H1 (cell line): ENCODE results near the gene MMP3. TPM values are rescaled to one million over a fixed set of nuclear protein-coding genes. Genes with fewer than 3 reads are reported as not detected.

ENCODE experiments used
- CTCF ChIA-PET: fragments of 300-600 bp; sonication (Branson Sonifier 250); formaldehyde crosslinking; loops from one replicate; lab custom pipeline; 2021; ENCODE audit not compliant: partially characterized antibody; lab: Charles Lee
- POLR2A ChIA-PET: fragments of 300-600 bp; sonication (Branson Sonifier 250); formaldehyde crosslinking; loops from one replicate; lab custom pipeline; 2021; ENCODE audit warnings: inconsistent platforms; ENCODE audit not compliant: partially characterized antibody; lab: Charles Lee
- DNase-seq, 2 experiments: peaks; one replicate each; pipeline versions ENCODE4 v3.0.0 to v3.0.0-alpha.2; 2010 to 2022; ENCODE audit warnings: low spot score in 2 of 2, low read depth in 1 of 2, mixed read lengths in 1 of 2
- FAIRE-seq: peaks from 2 replicates; lab custom pipeline; 2011; peaks lifted over from hg19 to GRCh38; lab: Jason Lieb, UNC
- H2AFZ ChIP-seq: 2 replicates; pipeline ENCODE4 v1.8.1; 2012; ENCODE audit warnings: low read length, inconsistent platforms
- H2AK5ac ChIP-seq: 2 replicates; pipeline ENCODE4 v1.6.1; 2013; ENCODE audit warnings: low read depth, low read length
- H2BK120ac ChIP-seq: replicated peaks from 2 replicates; pipeline ENCODE3; 2013; ENCODE audit warnings: low read depth, low read length, inconsistent platforms
- H2BK12ac ChIP-seq: 2 replicates; pipeline ENCODE4 v1.6.1; 2013; ENCODE audit warnings: low read depth, low read length
- H2BK15ac ChIP-seq: 2 replicates; pipeline ENCODE4 v1.6.1; 2013; ENCODE audit warnings: low read length
- H2BK20ac ChIP-seq: 2 replicates; pipeline ENCODE4 v1.6.1; 2013; ENCODE audit warnings: low read length
- H2BK5ac ChIP-seq: 2 replicates; pipeline ENCODE4 v1.6.1; 2013; ENCODE audit warnings: low read depth, low read length
- H3K14ac ChIP-seq: 2 replicates; pipeline ENCODE4 v1.6.1; 2013; ENCODE audit warnings: inconsistent platforms; ENCODE audit not compliant: insufficient read length
- H3K18ac ChIP-seq: 2 replicates; pipeline ENCODE4 v1.6.1; 2013; ENCODE audit warnings: low read length; ENCODE audit errors: extremely low read depth
- H3K23ac ChIP-seq: 2 replicates; pipeline ENCODE4 v1.6.1; 2013; ENCODE audit warnings: inconsistent platforms; ENCODE audit not compliant: insufficient read length
- H3K23me2 ChIP-seq: 2 replicates; pipeline ENCODE4 v1.6.1; 2013; ENCODE audit warnings: low read depth, low read length
- H3K27ac ChIP-seq: 2 replicates; pipeline ENCODE4 v1.6.1; 2011; ENCODE audit warnings: low read depth, low read length, inconsistent platforms
- H3K27me3 ChIP-seq, 4 experiments: replicated peaks in 1 of 4; 1 replicate in 1 of 4; 2 replicates in 3 of 4; pipeline versions ENCODE4 v1.6.1 to v1.8.1; 2011 to 2013; ENCODE audit warnings: low read length in 3 of 4, mild to moderate bottlenecking in 3 of 4, inconsistent platforms in 2 of 4, mixed read lengths in 2 of 4, moderate library complexity in 1 of 4; ENCODE audit not compliant: control insufficient read depth in 3 of 4, insufficient read depth in 3 of 4; ENCODE audit errors: extremely low read depth in 1 of 4
- H3K36me3 ChIP-seq, 4 experiments: 2 replicates each; pipeline versions ENCODE4 v1.6.1 to v1.8.1; 2011 to 2013; ENCODE audit warnings: mild to moderate bottlenecking in 4 of 4, low read length in 3 of 4, moderate library complexity in 2 of 4, control low read depth in 1 of 4, inconsistent platforms in 1 of 4; ENCODE audit not compliant: insufficient read depth in 4 of 4, control insufficient read depth in 2 of 4
- H3K4ac ChIP-seq: replicated peaks from 2 replicates; pipeline ENCODE3; 2013; ENCODE audit warnings: low read length, low read depth, mixed read lengths, inconsistent platforms; ENCODE audit not compliant: insufficient read length
- H3K4me1 ChIP-seq, 4 experiments: replicated peaks in 1 of 4; 1 replicate in 1 of 4; 2 replicates in 3 of 4; pipeline versions ENCODE4 v1.6.1 to v1.8.1; 2011 to 2013; ENCODE audit warnings: low read length in 3 of 4, inconsistent platforms in 2 of 4, mixed read lengths in 1 of 4; ENCODE audit not compliant: insufficient read depth in 4 of 4, control insufficient read depth in 3 of 4
- H3K4me2 ChIP-seq, 2 experiments: 2 replicates each; pipeline versions ENCODE4 v1.6.1 to v1.8.1; 2011 to 2013; ENCODE audit warnings: low read depth in 2 of 2, low read length in 2 of 2, control low read depth in 1 of 2, inconsistent platforms in 1 of 2, mild to moderate bottlenecking in 1 of 2; ENCODE audit not compliant: insufficient read depth in 1 of 2
- H3K4me3 ChIP-seq, 4 experiments: fragments of 200-600, 300-600 bp in 1 of 4; sonication (generic), shearing (Covaris generic), sonication (Bioruptor Twin) in 1 of 4; 2 replicates each; pipeline versions ENCODE4 v1.5.1 to v1.8.1; 2011 to 2016; ENCODE audit warnings: low read length in 4 of 4, low read depth in 3 of 4, control low read depth in 2 of 4, inconsistent platforms in 2 of 4, mild to moderate bottlenecking in 2 of 4, mixed read lengths in 1 of 4, moderate library complexity in 1 of 4; ENCODE audit not compliant: insufficient read depth in 2 of 4; ENCODE audit errors: extremely low read depth in 1 of 4
- H3K56ac ChIP-seq: replicated peaks from 2 replicates; pipeline ENCODE3; 2013; ENCODE audit warnings: low read depth, mild to moderate bottlenecking, mixed read lengths, low read length, inconsistent platforms; ENCODE audit not compliant: insufficient read length
- H3K79me1 ChIP-seq: 2 replicates; pipeline ENCODE4 v1.6.1; 2013; ENCODE audit warnings: low read depth, low read length, control low read depth
- H3K79me2 ChIP-seq, 2 experiments: 2 replicates each; pipeline versions ENCODE4 v1.6.1 to v1.8.1; 2012 to 2013; ENCODE audit warnings: low read length in 2 of 2, mild to moderate bottlenecking in 2 of 2, inconsistent platforms in 1 of 2; ENCODE audit not compliant: insufficient read depth in 2 of 2, control insufficient read depth in 1 of 2
- H3K9ac ChIP-seq, 4 experiments: replicated peaks in 1 of 4; 1 replicate in 1 of 4; 2 replicates in 3 of 4; pipeline versions ENCODE4 v1.6.1 to v1.8.1; 2011 to 2013; ENCODE audit warnings: low read depth in 3 of 4, low read length in 3 of 4, control low read depth in 2 of 4, mild to moderate bottlenecking in 2 of 4, moderate library complexity in 2 of 4, inconsistent platforms in 1 of 4; ENCODE audit errors: extremely low read depth in 1 of 4
- H3K9me3 ChIP-seq, 2 experiments: 2 replicates each; pipeline versions ENCODE4 v1.6.1 to v1.8.1; 2012 to 2013; ENCODE audit warnings: mild to moderate bottlenecking in 2 of 2, moderate library complexity in 2 of 2, control low read depth in 1 of 2, inconsistent platforms in 1 of 2, low read depth in 1 of 2, low read length in 1 of 2, mixed read lengths in 1 of 2; ENCODE audit not compliant: insufficient read depth in 2 of 2
- H4K20me1 ChIP-seq, 2 experiments: replicated peaks in 1 of 2; 2 replicates each; pipeline versions ENCODE3 to v1.8.1; 2011 to 2013; ENCODE audit warnings: inconsistent platforms in 2 of 2, low read length in 2 of 2, mild to moderate bottlenecking in 1 of 2; ENCODE audit not compliant: insufficient read depth in 2 of 2, control insufficient read depth in 1 of 2
- H4K5ac ChIP-seq: 2 replicates; pipeline ENCODE4 v1.6.1; 2013; ENCODE audit warnings: low read length, low read depth, mixed read lengths, inconsistent platforms; ENCODE audit not compliant: insufficient read length
- H4K8ac ChIP-seq: 2 replicates; pipeline ENCODE4 v1.8.0; 2013; ENCODE audit warnings: mild to moderate bottlenecking, moderate library complexity, low read length, inconsistent platforms; ENCODE audit not compliant: insufficient read depth; ENCODE audit errors: extremely low read depth
- H4K91ac ChIP-seq: replicated peaks from 2 replicates; pipeline ENCODE3; 2013; ENCODE audit warnings: low read length, mixed read lengths, inconsistent platforms; ENCODE audit not compliant: insufficient read length
- BACH1 ChIP-seq: IDR thresholded peaks from 2 replicates; pipeline ENCODE4 v1.6.1; 2012; ENCODE audit warnings: low read length, improper control_type of control experiment
- CBX5 ChIP-seq: fragments of 300-800, 300-1000 bp; sonication (generic); IDR thresholded peaks from 2 replicates; pipeline ENCODE4 v1.7.1; 2016; ENCODE audit warnings: antibody characterized with exemption, low read length, low read depth
- CHD1 ChIP-seq: IDR thresholded peaks from 2 replicates; pipeline ENCODE4 v1.6.1; 2012; ENCODE audit warnings: low read depth, low read length, improper control_type of control experiment
- CHD2 ChIP-seq: IDR thresholded peaks from 2 replicates; pipeline ENCODE4 v1.6.1; 2012; ENCODE audit warnings: low read length, improper control_type of control experiment
- EGR1 ChIP-seq: IDR thresholded peaks from 2 replicates; pipeline ENCODE4 v1.6.1; 2011; ENCODE audit warnings: low read depth, low read length, borderline replicate concordance
- JUND ChIP-seq: IDR thresholded peaks from 2 replicates; pipeline ENCODE4 v1.6.1; 2011; ENCODE audit warnings: mild to moderate bottlenecking, improper control_type of control experiment, low read length
- NRF1 ChIP-seq: IDR thresholded peaks from 2 replicates; pipeline ENCODE4 v1.6.1; 2011; ENCODE audit warnings: mild to moderate bottlenecking, low read depth, low read length, improper control_type of control experiment
- RAD21 ChIP-seq, 2 experiments: IDR thresholded peaks in 1 of 2; conservative IDR thresholded peaks in 1 of 2; 2 replicates each; pipeline ENCODE4 v1.6.1; 2011; ENCODE audit warnings: low read depth in 2 of 2, low read length in 2 of 2, improper control_type of control experiment in 1 of 2, inconsistent platforms in 1 of 2, mild to moderate bottlenecking in 1 of 2, moderate library complexity in 1 of 2
- SIRT6 ChIP-seq: IDR thresholded peaks from one replicate; pipeline ENCODE4 v1.7.1; 2012; ENCODE audit warnings: low read length, inconsistent platforms
- SIX5 ChIP-seq: IDR thresholded peaks from 2 replicates; pipeline ENCODE4 v1.6.1; 2011; ENCODE audit warnings: mild to moderate bottlenecking, low read depth, low read length
- SP1 ChIP-seq: IDR thresholded peaks from 2 replicates; pipeline ENCODE4 v1.6.1; 2011; ENCODE audit warnings: low read depth, low read length
- TAF1 ChIP-seq: IDR thresholded peaks from 2 replicates; pipeline ENCODE4 v1.6.1; 2011; ENCODE audit warnings: mild to moderate bottlenecking, low read depth, low read length
- TCF12 ChIP-seq: IDR thresholded peaks from 2 replicates; pipeline ENCODE4 v1.6.1; 2011; ENCODE audit warnings: low read depth, mild to moderate bottlenecking, low read length
- WGBS, 2 experiments: shearing (Covaris generic) in 1 of 2; methylation state at CpG; one replicate each; pipeline versions ENCODE4 v1.1.6 to v1.1.7; 2013 to 2015; ENCODE audit warnings: low lambda C conversion rate in 2 of 2, mixed read lengths in 2 of 2, inconsistent platforms in 1 of 2, low coverage in 1 of 2, missing lambda C conversion rate in 1 of 2; ENCODE audit not compliant: insufficient replicate concordance in 2 of 2, insufficient coverage in 1 of 2, insufficient read length in 1 of 2; ENCODE audit errors: extremely low coverage in 1 of 2, missing lambda C conversion rate in 1 of 2; 5-methylcytosine and 5-hydroxymethylcytosine counted together
- polyA plus RNA-seq, 7 experiments: library from polyadenylated mRNA; depleted of rRNA in 3 of 7; stranded (reverse) in 5 of 7; unstranded in 2 of 7; fragments of >200 nt in 5 of 7; fragments of 200-250 nt in 2 of 7; gene quantifications; 1 replicate in 5 of 7; 2 replicates in 1 of 7; 4 replicates in 1 of 7; pipeline versions ENCODE4 v1.2.1 to v1.2.3, GENCODE V29; 2011 to 2013; ENCODE audit warnings: missing spikeins in 2 of 7, mixed read lengths in 2 of 7
- total RNA-seq: library from RNA; stranded (reverse); fragmentation: NEBNext Ultra II Directional; extraction: Animal tissue kit (Norgen Biotek cat#: 25700); gene quantifications from 2 replicates; pipeline ENCODE4 v1.2.1, GENCODE V29; 2021
- TF ChIP-seq, protein P1 (sequence below): IDR thresholded peaks from 2 replicates; pipeline ENCODE4 v1.6.1; 2011; ENCODE audit warnings: low read length, improper control_type of control experiment

Gene MMP3
- total and polyA plus RNA-seq, 2 of the 8 experiments (the other 6 are each of a cell fraction or from before 2014, with no cell fraction given), result not detected

GRCh38 chr11:102798012-102798746, 45.2 kb downstream of the MMP3 start, which contains the start of gene MMP1:
MMP1 (minus strand) TSS chr11:102798160; CDS start chr11:102798092, 68 bp downstream.
- H2BK5ac ChIP-seq, result no peak within 1 kb of the TSS
- no peak within 1 kb of the TSS for H3K4me3 ChIP-seq
- H3K23ac ChIP-seq, result no peak within 1 kb of the TSS
- WGBS, 2 experiments, result 92% methylated on average over 7 of the region's 7 CpGs; no CpG with 5 or more reads in 1 of the 2 experiments
- no peaks in the 10 kb centered on the region for H4K20me1 ChIP-seq
- H3K4me2 ChIP-seq, result no peak within 1 kb of the TSS
- no peak within 1 kb of the TSS for H3K14ac ChIP-seq
- no peak within 1 kb of the TSS for H3K18ac ChIP-seq
- no peak within 1 kb of the TSS for H3K9ac ChIP-seq
- no peaks in the 10 kb centered on the region for H3K4me1 ChIP-seq
- no peaks in the 10 kb centered on the region for H3K23me2 ChIP-seq
- no peak within 1 kb of the TSS for H4K5ac ChIP-seq
- H4K91ac ChIP-seq, result no peak within 1 kb of the TSS
- DNase-seq (no peak), FAIRE-seq (no peak)
- H2BK120ac ChIP-seq, result no peak within 1 kb of the TSS
- no peak within 1 kb of the TSS for H3K4ac ChIP-seq
- no peak within 1 kb of the TSS for H2AFZ ChIP-seq
- no peaks in the 10 kb centered on the region for H3K9me3 ChIP-seq
- H2BK20ac ChIP-seq, result no peak within 1 kb of the TSS
- POLR2A ChIA-PET, result no interaction called here
- H3K36me3 ChIP-seq, result no peaks in the 10 kb centered on the region
- no peak within 1 kb of the TSS for H2AK5ac ChIP-seq
- no peak within 1 kb of the TSS for H2BK15ac ChIP-seq
- CTCF ChIA-PET, result interaction anchor here (0.5 to 2.0 kb wide), 9 partner anchors 10 to 864 kb away, joined by 3 to 12 read pairs (median 4); no protein-coding TSS in a partner anchor
- peaks cover 0 to 1% (median 0%) of the 10 kb centered on the region in 4 experiments; a peak in 1 of 7 replicates for H3K27me3 ChIP-seq
- no peaks in the 10 kb centered on the region for H3K79me1 ChIP-seq
- no peak within 1 kb of the TSS for H3K27ac ChIP-seq
- H3K79me2 ChIP-seq, result no peaks in the 10 kb centered on the region
- H2BK12ac ChIP-seq, result no peak within 1 kb of the TSS
- H3K56ac ChIP-seq, result no peak within 1 kb of the TSS
- H4K8ac ChIP-seq, result no peak within 1 kb of the TSS
- TF ChIP-seq SIX5 (no peak), NRF1 (no peak), SP1 (no peak), CHD2 (no peak), JUND (no peak), RAD21 (IDR thresholded peaks at IDR 0.05 in 1 of 2, conservative IDR thresholded peaks at IDR 0.05 in 1 of 2; ENCODE audit: low read depth in 2 of 2, low read length in 2 of 2) (no peak), TAF1 (no peak), SIRT6 (no peak), CBX5 (no peak), BACH1 (no peak), CHD1 (no peak), EGR1 (no peak), TCF12 (no peak)
- TF ChIP-seq, protein P1, sequence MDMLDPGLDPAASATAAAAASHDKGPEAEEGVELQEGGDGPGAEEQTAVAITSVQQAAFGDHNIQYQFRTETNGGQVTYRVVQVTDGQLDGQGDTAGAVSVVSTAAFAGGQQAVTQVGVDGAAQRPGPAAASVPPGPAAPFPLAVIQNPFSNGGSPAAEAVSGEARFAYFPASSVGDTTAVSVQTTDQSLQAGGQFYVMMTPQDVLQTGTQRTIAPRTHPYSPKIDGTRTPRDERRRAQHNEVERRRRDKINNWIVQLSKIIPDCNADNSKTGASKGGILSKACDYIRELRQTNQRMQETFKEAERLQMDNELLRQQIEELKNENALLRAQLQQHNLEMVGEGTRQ, result no peak
